NCI-H1105 treated with DMSO at 0.1 percent for 48 hours (cell line): ENCODE measurements around the gene HINT3.
"Not testable (repeated sequence)": the region's sequence is repeated elsewhere in the genome, so short reads cannot be mapped to it uniquely, and the experiment has no call there.

ENCODE experiments used
- DNase-seq: peaks from one replicate; lab custom pipeline; 2025; lab: John Stamatoyannopoulos, UW

Gene HINT3

DNA sequence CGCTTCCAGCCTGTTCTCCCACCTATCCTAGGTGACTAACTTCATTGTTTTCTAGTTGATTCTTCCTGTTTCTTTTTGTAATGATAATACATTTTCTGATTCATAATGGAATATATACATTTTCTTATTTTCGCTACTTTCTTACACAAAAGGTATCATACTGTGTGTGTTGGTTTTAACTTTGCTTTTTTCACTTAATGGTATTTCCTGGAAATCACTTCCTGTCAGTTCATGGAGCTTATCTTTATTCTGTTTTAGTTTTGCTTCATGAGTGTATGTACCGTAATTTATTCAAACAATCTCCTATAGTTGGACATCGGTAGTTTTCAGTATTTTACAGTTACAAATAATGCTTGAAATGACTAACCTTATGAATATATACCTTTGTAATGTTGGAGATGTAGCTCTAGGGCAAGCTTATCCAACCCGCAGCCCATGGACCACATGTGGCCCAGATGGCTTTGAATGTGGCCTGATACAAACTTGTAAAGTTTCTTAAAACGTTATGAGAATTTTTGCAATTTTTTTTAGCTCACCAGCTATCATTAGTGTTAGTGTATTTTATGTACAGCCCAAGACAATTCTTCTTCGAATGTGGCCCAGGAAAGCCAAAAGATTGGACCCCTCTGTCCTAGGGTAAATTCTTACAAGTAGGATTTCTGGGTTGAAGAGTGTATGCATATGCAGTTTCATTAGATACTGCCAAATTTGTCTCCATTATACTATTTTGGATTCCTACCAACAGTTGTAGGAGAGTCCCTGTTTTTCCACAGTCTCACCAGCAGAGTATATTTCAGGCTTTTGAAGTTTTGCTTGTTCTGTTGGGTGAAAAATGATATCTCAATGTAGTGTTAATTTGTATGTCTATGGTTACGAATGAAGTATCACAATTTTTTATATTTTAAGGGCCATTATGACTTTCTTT, 46.4 kb downstream of the HINT3 start:
- DNase-seq, result no peak

DNA sequence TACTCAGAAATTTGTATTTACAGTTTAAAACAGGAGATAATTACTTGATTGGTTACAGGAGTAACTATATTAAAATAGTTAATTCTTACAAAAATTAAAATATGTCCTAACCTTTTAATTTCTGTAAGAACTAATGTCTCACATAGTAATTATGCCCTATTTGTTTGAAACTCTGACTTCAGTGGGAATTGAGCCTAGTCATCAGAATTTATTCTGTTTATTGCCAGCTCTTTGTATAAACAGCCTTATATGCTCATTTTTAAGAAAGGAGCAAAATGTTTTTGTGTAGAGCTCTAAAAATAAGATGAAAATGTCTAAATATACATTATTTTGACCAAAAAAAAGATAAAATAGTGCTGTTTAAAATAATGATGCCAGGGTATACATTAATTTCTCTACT, 51.2 kb downstream of the HINT3 start:
- DNase-seq, result no peak

DNA sequence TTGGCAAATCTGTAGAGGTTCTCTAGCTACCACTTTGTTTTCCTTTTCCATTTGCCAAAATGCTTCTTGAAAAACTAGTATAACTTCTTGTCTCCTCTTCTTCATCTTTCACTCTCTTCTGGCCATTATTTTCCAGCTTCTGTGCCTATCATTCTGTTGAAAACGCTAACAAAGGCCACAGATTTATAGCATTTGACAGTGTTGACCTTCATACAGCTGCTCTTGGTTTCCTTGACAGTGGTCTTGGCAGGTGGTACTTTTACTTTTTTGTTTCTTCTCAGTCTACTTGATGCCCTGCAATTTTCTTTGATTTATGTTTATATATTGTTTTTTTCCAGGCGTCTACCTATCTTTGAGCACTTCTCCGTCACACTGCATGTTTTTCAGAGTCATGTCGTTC, 53.5 kb downstream of the HINT3 start:
- DNase-seq, result no peak

DNA sequence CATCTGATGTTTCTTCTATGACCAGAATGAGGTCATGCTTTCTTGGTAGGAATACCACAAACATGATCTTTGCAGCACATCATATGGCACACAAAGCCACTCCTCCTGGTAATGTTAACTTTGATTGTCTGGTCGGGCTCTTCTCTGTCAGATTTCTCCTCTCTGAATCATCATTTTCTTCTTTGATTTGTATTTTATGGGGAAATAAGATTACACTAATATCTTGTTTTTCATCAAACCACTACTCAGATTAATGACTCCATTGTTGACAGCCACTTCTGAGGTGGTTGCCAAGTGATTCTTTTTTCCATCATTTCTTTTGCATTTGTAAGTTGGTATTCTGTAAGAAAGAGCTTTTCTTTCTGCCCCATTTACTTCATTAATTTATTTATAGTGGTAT, 59.3 kb downstream of the HINT3 start:
- DNase-seq, result no peak

DNA sequence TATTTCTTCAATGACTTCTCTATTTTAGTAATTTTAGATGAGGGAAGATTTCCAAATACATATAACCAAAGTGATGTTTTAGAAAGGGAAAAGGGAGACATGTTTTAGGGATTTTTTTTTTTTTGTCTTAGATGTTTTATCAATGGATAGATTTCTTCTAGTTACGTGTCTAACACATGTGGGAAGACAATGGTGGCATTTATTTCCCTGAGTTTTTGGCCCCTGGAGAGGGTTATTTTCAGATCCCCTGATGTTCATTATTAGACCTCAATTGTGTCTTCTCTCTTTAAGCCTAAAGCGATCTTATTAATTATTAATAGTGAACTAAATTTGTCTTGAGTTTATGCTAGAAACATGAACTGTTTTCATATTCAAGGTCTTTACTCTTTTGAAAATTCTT, 60.0 kb downstream of the HINT3 start:
- no peak for DNase-seq

DNA sequence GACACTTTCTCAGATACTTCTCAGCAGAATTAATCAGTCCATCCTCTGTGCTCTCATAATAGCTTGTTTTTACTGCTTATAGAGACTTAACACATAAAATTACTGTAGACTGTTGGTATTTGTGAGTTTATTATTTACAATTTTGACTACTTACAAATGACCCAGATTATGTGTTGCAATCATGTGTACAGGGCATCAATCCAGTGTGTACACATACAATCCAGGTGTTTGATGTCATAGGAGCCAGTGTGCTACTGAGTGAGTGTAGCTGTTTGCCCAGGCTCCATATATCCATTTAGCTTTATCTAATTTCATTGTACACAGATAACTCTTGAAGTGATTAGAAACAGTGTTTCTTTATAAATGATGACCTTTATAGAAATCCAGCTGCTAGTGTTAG, 61.1 kb downstream of the HINT3 start:
- no peak for DNase-seq

DNA sequence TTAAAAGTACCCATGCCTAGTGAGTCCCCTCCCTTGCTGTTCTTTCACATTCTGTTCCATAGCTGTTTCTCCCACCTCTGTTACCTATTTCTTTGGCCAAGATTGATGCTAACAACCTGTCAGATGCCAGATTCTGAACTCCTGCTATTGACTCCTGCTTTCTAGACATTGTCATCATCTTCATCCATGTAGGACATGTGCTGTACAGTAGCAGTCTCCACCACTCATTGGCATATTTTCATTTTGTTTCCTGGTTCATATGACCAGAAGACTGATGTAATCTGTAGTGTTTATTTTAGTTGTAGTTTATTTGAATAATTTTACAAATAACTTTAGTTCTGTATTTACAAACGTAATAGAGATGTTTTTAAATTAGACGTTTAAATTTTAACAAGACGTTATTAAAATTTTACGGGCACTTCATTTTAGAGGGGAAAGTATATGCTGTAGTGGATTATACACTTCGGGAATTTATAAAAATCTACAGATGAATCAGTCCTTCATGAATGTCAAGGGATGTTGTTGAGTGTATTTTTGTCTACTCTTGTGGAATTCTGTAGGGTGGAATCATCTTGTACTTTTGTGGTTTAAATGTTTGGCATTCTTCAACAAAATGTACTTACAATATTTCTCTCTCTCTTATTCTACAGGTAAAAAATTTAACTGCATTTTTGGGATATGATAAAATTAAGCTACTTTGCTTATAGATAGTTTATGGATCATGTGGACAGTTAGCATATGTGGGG, 63.9 kb downstream of the HINT3 start:
- DNase-seq, result no peak

DNA sequence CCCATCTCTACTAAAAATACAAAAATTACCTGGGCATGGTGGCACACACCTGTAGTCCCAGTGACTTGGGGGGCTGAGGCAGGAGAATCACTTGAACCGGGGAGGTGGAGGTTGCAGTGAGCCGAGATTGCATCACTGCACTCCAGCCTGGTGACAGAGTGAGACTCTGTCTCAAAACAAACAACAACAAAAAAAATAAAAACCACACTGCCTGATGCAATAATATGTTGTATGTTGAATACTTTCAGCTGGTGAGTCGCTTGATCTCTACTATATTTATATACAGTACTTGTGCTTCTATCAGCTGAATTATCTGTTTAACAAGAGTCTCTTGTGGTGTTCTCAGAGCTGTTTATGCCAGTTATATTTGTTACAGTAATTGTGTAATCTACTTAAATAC, 66.9 kb downstream of the HINT3 start:
- not testable (repeated sequence) for DNase-seq

DNA sequence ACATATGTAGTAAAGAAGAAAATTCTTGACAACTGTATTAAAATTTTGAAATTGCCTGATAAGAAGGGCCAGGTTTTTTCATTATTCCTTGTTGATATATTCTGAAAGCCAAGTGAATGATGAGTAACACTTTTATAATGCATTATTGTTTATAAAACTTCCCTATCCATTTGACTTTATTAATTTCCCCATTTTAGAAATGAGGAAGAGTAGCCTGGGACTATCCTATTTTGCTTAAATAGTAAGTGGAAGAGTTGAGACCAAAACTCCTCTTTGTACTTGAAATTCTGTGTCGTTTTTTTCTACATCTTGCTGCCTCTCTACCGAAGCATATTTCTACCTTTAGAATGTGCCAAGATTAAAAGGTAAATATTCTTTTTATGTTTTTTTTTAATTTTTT, 69.4 kb downstream of the HINT3 start:
- no peak for DNase-seq

DNA sequence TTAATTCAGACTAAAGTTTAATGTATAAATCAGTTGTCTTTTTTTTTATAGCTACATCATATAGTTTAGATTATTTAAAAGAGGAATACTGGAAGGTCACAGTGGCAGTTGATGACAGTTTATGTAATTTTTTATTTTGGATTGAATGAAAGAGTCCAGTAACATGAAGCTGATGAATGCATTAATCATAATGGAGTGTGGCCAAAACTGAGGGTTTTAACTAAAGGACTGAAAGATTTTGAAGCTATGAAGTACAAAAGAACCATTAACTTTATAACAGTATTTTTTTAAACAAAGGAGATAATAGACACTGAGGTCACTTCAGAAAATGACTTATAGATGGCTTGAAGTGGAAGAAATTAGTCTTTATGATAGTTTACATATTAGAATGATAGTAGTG, 71.0 kb downstream of the HINT3 start:
- no peak for DNase-seq
